Neuronal stem cell (in vitro differentiated cells): ENCODE data around the gene SGSM2.

ENCODE experiments used
- DNase-seq: peaks from one replicate; pipeline ENCODE4 v3.0.0-alpha.2; 2013; ENCODE audit warnings: low spot score
- H2AFZ ChIP-seq: one replicate; pipeline ENCODE4 v1.6.1; 2013; ENCODE audit warnings: mild to moderate bottlenecking, low read length, inconsistent platforms
- H2AK5ac ChIP-seq: 2 replicates; pipeline ENCODE4 v1.6.1; 2013; ENCODE audit warnings: low read depth, mild to moderate bottlenecking, inconsistent platforms, low read length, moderate library complexity, mixed read lengths
- H2BK120ac ChIP-seq: 2 replicates; pipeline ENCODE4 v1.6.1; 2013; ENCODE audit warnings: low read depth, mild to moderate bottlenecking, inconsistent platforms, low read length, moderate library complexity, mixed read lengths
- H2BK12ac ChIP-seq: one replicate; pipeline ENCODE4 v1.6.1; 2013; ENCODE audit warnings: low read length, inconsistent platforms
- H2BK15ac ChIP-seq: 2 replicates; pipeline ENCODE4 v1.6.1; 2013; ENCODE audit warnings: mild to moderate bottlenecking, low read length, inconsistent platforms, mixed read lengths
- H2BK5ac ChIP-seq: one replicate; pipeline ENCODE4 v1.6.1; 2013; ENCODE audit warnings: inconsistent platforms, mild to moderate bottlenecking, low read length, moderate library complexity
- H3K14ac ChIP-seq: one replicate; pipeline ENCODE4 v1.6.1; 2013; ENCODE audit warnings: low read length, inconsistent platforms
- H3K18ac ChIP-seq: 2 replicates; pipeline ENCODE4 v1.6.1; 2013; ENCODE audit warnings: low read length, inconsistent platforms
- H3K23ac ChIP-seq: 2 replicates; pipeline ENCODE4 v1.6.1; 2013; ENCODE audit warnings: low read depth, mild to moderate bottlenecking, mixed read lengths, low read length, inconsistent platforms; ENCODE audit not compliant: poor library complexity
- H3K27ac ChIP-seq: replicated peaks from 3 replicates; pipeline ENCODE4 v1.5.1; 2013; ENCODE audit warnings: low read length, inconsistent platforms
- H3K27me3 ChIP-seq, 3 experiments: 2 replicates each; pipeline ENCODE4 v1.6.1; 2013; ENCODE audit warnings: low read length in 3 of 3, mild to moderate bottlenecking in 2 of 3, inconsistent platforms in 1 of 3, low read depth in 1 of 3, mixed read lengths in 1 of 3, moderate library complexity in 1 of 3; ENCODE audit not compliant: control insufficient read depth in 3 of 3, insufficient read depth in 3 of 3
- H3K36me3 ChIP-seq, 2 donors: replicated peaks in 1 of 2; 2 replicates each; pipeline ENCODE4 v1.6.1; 2013; ENCODE audit warnings: low read length in 2 of 2; ENCODE audit not compliant: control insufficient read depth in 2 of 2, insufficient read depth in 2 of 2
- H3K4ac ChIP-seq: 2 replicates; pipeline ENCODE4 v1.6.1; 2013; ENCODE audit warnings: inconsistent platforms, mild to moderate bottlenecking, low read length, moderate library complexity
- H3K4me1 ChIP-seq, 2 donors: 1 replicate in 1 of 2; 2 replicates in 1 of 2; pipeline ENCODE4 v1.6.1; 2013; ENCODE audit warnings: low read length in 2 of 2, low read depth in 1 of 2; ENCODE audit not compliant: control insufficient read depth in 2 of 2, insufficient read depth in 1 of 2
- H3K4me2 ChIP-seq: one replicate; pipeline ENCODE4 v1.6.1; 2013; ENCODE audit warnings: mild to moderate bottlenecking, low read length, inconsistent platforms; ENCODE audit not compliant: insufficient read depth, poor library complexity, severe bottlenecking
- H3K4me3 ChIP-seq, 2 donors: 2 replicates each; pipeline ENCODE4 v1.5.1; 2013; ENCODE audit warnings: low read length in 2 of 2, mild to moderate bottlenecking in 2 of 2, inconsistent platforms in 1 of 2, moderate library complexity in 1 of 2
- H3K79me1 ChIP-seq: one replicate; pipeline ENCODE4 v1.6.1; 2013; ENCODE audit warnings: low read depth, mild to moderate bottlenecking, inconsistent platforms, low read length, moderate library complexity
- H3K9ac ChIP-seq: one replicate; pipeline ENCODE4 v1.6.1; 2013; ENCODE audit warnings: mild to moderate bottlenecking, low read depth, low read length, inconsistent platforms; ENCODE audit not compliant: poor library complexity
- H3K9me3 ChIP-seq, 2 donors: replicated peaks in 1 of 2; 2 replicates each; pipeline versions ENCODE3 to v1.6.1; 2013; ENCODE audit warnings: low read length in 2 of 2, mild to moderate bottlenecking in 2 of 2, inconsistent platforms in 1 of 2, low read depth in 1 of 2, mixed read lengths in 1 of 2, moderate library complexity in 1 of 2; ENCODE audit not compliant: control insufficient read depth in 2 of 2, insufficient read depth in 1 of 2
- H4K8ac ChIP-seq: one replicate; pipeline ENCODE4 v1.6.1; 2013; ENCODE audit warnings: low read depth, mild to moderate bottlenecking, inconsistent platforms, low read length, moderate library complexity
- H4K91ac ChIP-seq: one replicate; pipeline ENCODE4 v1.6.1; 2013; ENCODE audit warnings: low read length, low read depth, mild to moderate bottlenecking, inconsistent platforms; ENCODE audit not compliant: poor library complexity
- WGBS, 2 donors: extraction: QIAGEN DNeasy Blood & Tissue Kit; methylation state at CpG; one replicate each; pipeline ENCODE4 v1.1.7; 2013; ENCODE audit warnings: missing lambda C conversion rate in 2 of 2, mixed read lengths in 1 of 2; ENCODE audit not compliant: insufficient read length in 2 of 2, insufficient replicate concordance in 1 of 2; ENCODE audit errors: extremely low coverage in 2 of 2; 5-methylcytosine and 5-hydroxymethylcytosine counted together

The SGSM2 gene

DNA sequence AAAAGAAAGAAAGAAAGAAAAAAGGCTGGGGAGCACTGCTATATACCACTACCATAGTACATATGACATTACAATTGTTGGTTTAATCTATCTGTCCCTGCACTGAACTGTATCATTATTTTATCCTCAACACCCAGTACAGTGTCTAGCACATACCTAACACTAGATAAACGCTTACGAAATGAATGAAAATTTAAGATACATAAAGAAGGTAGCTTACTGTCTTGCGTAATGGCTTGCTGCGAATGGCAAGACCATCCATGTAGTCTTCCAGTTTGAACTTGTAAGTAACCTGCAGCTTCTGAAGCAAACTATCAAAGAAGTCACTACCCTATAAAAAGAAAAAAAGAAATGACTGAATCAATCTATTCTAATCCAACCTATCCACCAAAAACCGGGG, 40.3 kb upstream of the SGSM2 start:
- no peak overlapping the region for H3K4ac ChIP-seq
- H3K36me3 ChIP-seq: peaks cover 30 to 97% of the 10 kb centered on the region in 2 donors
- H3K9ac ChIP-seq: no peak overlapping the region
- H3K4me3 ChIP-seq: no peak overlapping the region
- no peak overlapping the region for H2BK15ac ChIP-seq
- no peak for DNase-seq
- H3K9me3 ChIP-seq: peaks cover 0 to 10% of the 10 kb centered on the region in 2 donors
- peaks cover 2% of the 10 kb centered on the region for H3K79me1 ChIP-seq
- H3K27ac ChIP-seq: no peak overlapping the region
- no peak overlapping the region for H3K4me2 ChIP-seq
- no peak overlapping the region for H2BK120ac ChIP-seq
- no CpG with 5 or more reads among the region's 5 CpGs for WGBS, 2 donors
- H4K8ac ChIP-seq: no peak overlapping the region
- H3K23ac ChIP-seq: no peak overlapping the region
- no peak overlapping the region for H2AFZ ChIP-seq
- peaks cover 0 to 2% of the 10 kb centered on the region in 2 donors for H3K4me1 ChIP-seq
- H2BK5ac ChIP-seq: no peak overlapping the region
- no peak overlapping the region for H4K91ac ChIP-seq
- no peak overlapping the region for H3K14ac ChIP-seq
- H3K18ac ChIP-seq: no peak overlapping the region
- no peaks in the 10 kb centered on the region for H3K27me3 ChIP-seq
- no peak overlapping the region for H2AK5ac ChIP-seq
- no peak overlapping the region for H2BK12ac ChIP-seq

DNA sequence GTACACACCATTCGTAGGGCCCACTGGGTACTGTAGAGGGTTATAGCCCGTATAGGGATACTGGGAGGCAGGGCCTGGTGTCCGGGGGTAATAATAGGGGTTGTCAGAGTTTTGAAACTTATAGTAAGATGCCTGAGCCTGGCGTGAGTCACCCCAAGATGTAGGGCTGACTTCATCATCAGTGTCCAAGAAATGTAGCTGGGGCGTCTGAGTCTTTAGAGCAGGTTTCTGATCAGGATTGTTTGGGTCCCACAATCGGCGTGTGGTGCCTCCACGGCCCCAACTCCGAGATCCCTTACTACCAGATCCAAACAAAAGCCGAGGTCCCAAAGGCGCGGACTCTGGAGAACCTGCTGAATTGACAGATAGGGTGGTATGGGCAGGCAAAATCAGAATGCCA, 38.2 kb upstream of the SGSM2 start:
- no peak overlapping the region for H3K27ac ChIP-seq
- H3K4me1 ChIP-seq: peaks cover 0 to 5% of the 10 kb centered on the region in 2 donors
- peaks cover 2% of the 10 kb centered on the region for H3K79me1 ChIP-seq
- no peak overlapping the region for H2BK120ac ChIP-seq
- H4K91ac ChIP-seq: no peak overlapping the region
- H2BK5ac ChIP-seq: no peak overlapping the region
- no peaks in the 10 kb centered on the region for H3K27me3 ChIP-seq
- no peak for DNase-seq
- no peak overlapping the region for H2AK5ac ChIP-seq
- no peak overlapping the region for H4K8ac ChIP-seq
- peak overlapping the region; percentile 50 for H3K23ac ChIP-seq
- H3K4me3 ChIP-seq: no peak overlapping the region
- WGBS, 2 donors: no CpG with 5 or more reads among the region's 12 CpGs
- peaks cover 20 to 76% of the 10 kb centered on the region in 2 donors for H3K36me3 ChIP-seq
- H3K4ac ChIP-seq: no peak overlapping the region
- H2BK12ac ChIP-seq: no peak overlapping the region
- H3K4me2 ChIP-seq: no peak overlapping the region
- no peak overlapping the region for H3K18ac ChIP-seq
- peaks cover 0 to 10% of the 10 kb centered on the region in 2 donors for H3K9me3 ChIP-seq
- H2AFZ ChIP-seq: no peak overlapping the region
- H3K14ac ChIP-seq: no peak overlapping the region
- no peak overlapping the region for H2BK15ac ChIP-seq
- no peak overlapping the region for H3K9ac ChIP-seq

DNA sequence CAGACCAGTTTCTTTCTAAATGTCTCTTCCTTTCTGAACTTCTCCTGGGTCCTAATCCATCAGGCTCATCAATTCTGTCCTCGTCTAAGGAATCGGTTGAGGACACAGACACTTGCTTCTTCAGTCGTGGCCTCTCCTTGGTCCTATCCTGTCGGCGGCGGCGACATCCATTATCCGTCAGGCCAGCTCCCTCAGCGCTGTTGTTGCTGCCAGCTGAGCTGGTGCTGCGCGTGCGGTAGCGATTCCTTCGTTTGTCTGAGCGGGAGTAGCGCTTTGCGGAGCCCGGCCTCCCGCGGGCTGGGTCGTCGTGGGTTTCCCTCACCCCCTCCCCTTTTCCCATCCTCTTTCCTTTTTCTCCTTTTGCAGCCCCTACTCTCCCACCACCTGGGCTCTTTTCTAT, 37.5 kb upstream of the SGSM2 start:
- Histone ChIP-seq H3K9me3 (peaks cover 0 to 10% of the 10 kb centered on the region in 2 donors), H3K9ac (no peak overlapping the region), H3K4me1 (peaks cover 0 to 5% of the 10 kb centered on the region in 2 donors), H3K27me3 (no peaks in the 10 kb centered on the region), H2BK12ac (no peak overlapping the region), H3K4ac (no peak overlapping the region), H3K18ac (no peak overlapping the region), H3K23ac (no peak overlapping the region), H3K4me3 (no peak overlapping the region), H2AK5ac (no peak overlapping the region), H3K4me2 (no peak overlapping the region), H3K79me1 (peaks cover 3% of the 10 kb centered on the region), H4K8ac (no peak overlapping the region), H4K91ac (no peak overlapping the region), H2AFZ (no peak overlapping the region), H2BK5ac (no peak overlapping the region), H3K36me3 (peaks cover 20 to 70% of the 10 kb centered on the region in 2 donors), H2BK15ac (no peak overlapping the region), H3K27ac (no peak overlapping the region), H2BK120ac (no peak overlapping the region), H3K14ac (no peak overlapping the region)
- no peak for DNase-seq
- no CpG with 5 or more reads among the region's 22 CpGs for WGBS, 2 donors

DNA sequence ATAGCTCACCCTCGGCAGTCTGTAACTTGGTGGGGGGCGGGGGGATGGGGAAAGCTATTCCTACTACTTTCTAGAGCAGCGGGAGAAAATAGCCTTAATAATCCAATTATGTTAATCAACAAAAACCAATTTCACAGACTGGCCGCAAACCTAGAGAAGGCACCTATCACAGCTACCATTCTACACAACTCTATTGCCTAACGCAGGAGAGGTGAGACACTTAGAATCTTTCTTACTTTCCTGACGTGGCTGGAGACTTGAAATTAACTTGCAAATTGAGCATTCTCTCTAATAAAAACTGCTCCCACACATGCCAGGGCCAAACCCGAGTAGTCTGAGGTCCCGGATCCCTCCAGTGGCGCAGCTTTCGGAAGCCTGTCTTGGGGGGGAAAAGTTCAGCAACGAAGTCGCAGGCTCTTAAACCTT, 34.5 kb upstream of the SGSM2 start:
- no peak for DNase-seq
- peaks cover 0 to 10% of the 10 kb centered on the region in 2 donors for H3K9me3 ChIP-seq
- no peak overlapping the region for H3K4ac ChIP-seq
- H4K91ac ChIP-seq: no peak overlapping the region
- no CpG with 5 or more reads among the region's 12 CpGs for WGBS, 2 donors
- peaks cover 0 to 5% of the 10 kb centered on the region in 2 donors for H3K4me1 ChIP-seq
- peak overlapping the region; percentile 93 for H3K9ac ChIP-seq
- no peak overlapping the region for H2AK5ac ChIP-seq
- H4K8ac ChIP-seq: no peak overlapping the region
- peak overlapping the region; percentile 29 for H3K18ac ChIP-seq
- H3K4me2 ChIP-seq: peak overlapping the region; percentile 59
- peak overlapping the region; percentile 95 for H2BK5ac ChIP-seq
- peak overlapping the region; percentile 96 to 97 for H3K4me3 ChIP-seq
- H2BK120ac ChIP-seq: no peak overlapping the region
- peaks cover 15 to 51% of the 10 kb centered on the region in 2 donors for H3K36me3 ChIP-seq
- H2AFZ ChIP-seq: peak overlapping the region; percentile 97
- H3K14ac ChIP-seq: no peak overlapping the region
- peak overlapping the region; percentile 95 for H3K27ac ChIP-seq
- no peak overlapping the region for H2BK12ac ChIP-seq
- H3K23ac ChIP-seq: no peak overlapping the region
- H3K27me3 ChIP-seq: no peaks in the 10 kb centered on the region
- H3K79me1 ChIP-seq: peaks cover 4% of the 10 kb centered on the region
- H2BK15ac ChIP-seq: no peak overlapping the region
